IMR-90 (cell line): Measurements from ENCODE around the gene AKAP6. TPM values are rescaled to one million over a fixed set of nuclear protein-coding genes. Genes with fewer than 3 reads are reported as not detected.

Experiments
- ATAC-seq: fragments of 200-7000 bp; cut with Tn5 transposase; 2 replicates; pipeline ENCODE4 v1.9.1; 2020; ENCODE audit warnings: low read depth, mild to moderate bottlenecking, moderate library complexity
- BruUV-seq: library from RNA; stranded (reverse); fragments of 400-500 nt; replicated peaks from 2 replicates; lab custom pipeline; 2021; lab: Mats Ljungman, UMichigan
- CTCF ChIA-PET: fragments of 300-600 bp; formaldehyde crosslinking; extraction: SDS; loops from one replicate; lab custom pipeline; 2021; ENCODE audit warnings: antibody characterized with exemption; lab: Yijun Ruan, JAX
- POLR2A ChIA-PET: fragments of 300-600 bp; sonication (Branson Sonifier 250); formaldehyde crosslinking; loops from one replicate; lab custom pipeline; 2022; ENCODE audit warnings: antibody characterized with exemption; ENCODE audit not compliant: unreplicated experiment; lab: Charles Lee
- DNase-seq: peaks from one replicate; pipeline ENCODE4 v3.0.0; 2013
- H2AFZ ChIP-seq: replicated peaks from 2 replicates; pipeline ENCODE3; 2013; ENCODE audit warnings: low read length, mild to moderate bottlenecking; ENCODE audit not compliant: poor library complexity
- H2AK5ac ChIP-seq: 2 replicates; pipeline ENCODE4 v1.6.1; 2013; ENCODE audit warnings: low read depth, low read length, inconsistent platforms
- H2AK9ac ChIP-seq: replicated peaks from 2 replicates; pipeline ENCODE3; 2013; ENCODE audit warnings: mild to moderate bottlenecking, low read depth, low read length, moderate library complexity; ENCODE audit not compliant: poor library complexity
- H2BK120ac ChIP-seq: 2 replicates; pipeline ENCODE4 v1.6.1; 2013; ENCODE audit warnings: low read depth, low read length, inconsistent platforms
- H2BK15ac ChIP-seq: 3 replicates; pipeline ENCODE4 v1.6.1; 2013; ENCODE audit warnings: low read depth, low read length, inconsistent platforms
- H2BK20ac ChIP-seq: 2 replicates; pipeline ENCODE4 v1.6.1; 2013; ENCODE audit warnings: low read depth, mild to moderate bottlenecking, inconsistent platforms, low read length, moderate library complexity
- H2BK5ac ChIP-seq: 2 replicates; pipeline ENCODE4 v1.6.1; 2013; ENCODE audit warnings: mild to moderate bottlenecking, low read depth, low read length, inconsistent platforms; ENCODE audit not compliant: poor library complexity, severe bottlenecking
- H3K14ac ChIP-seq: replicated peaks from 2 replicates; pipeline ENCODE4 v1.6.1; 2013; ENCODE audit warnings: low read depth, low read length, inconsistent platforms
- H3K18ac ChIP-seq: 2 replicates; pipeline ENCODE4 v1.6.1; 2013; ENCODE audit warnings: low read depth, low read length, control low read depth
- H3K23ac ChIP-seq: 2 replicates; pipeline ENCODE4 v1.6.1; 2013; ENCODE audit warnings: low read depth, low read length, inconsistent platforms
- H3K27ac ChIP-seq: 2 replicates; pipeline ENCODE4 v1.5.1; 2013; ENCODE audit warnings: mild to moderate bottlenecking, control low read depth, low read length; ENCODE audit not compliant: insufficient read depth
- H3K27me3 ChIP-seq: 2 replicates; pipeline ENCODE4 v1.6.1; 2013; ENCODE audit warnings: low read length; ENCODE audit not compliant: control insufficient read depth, insufficient read depth
- H3K36me3 ChIP-seq: 2 replicates; pipeline ENCODE4 v1.6.1; 2013; ENCODE audit warnings: low read length, mixed read lengths; ENCODE audit not compliant: control insufficient read depth, insufficient read depth
- H3K4ac ChIP-seq: 2 replicates; pipeline ENCODE4 v1.6.1; 2013; ENCODE audit warnings: low read depth, low read length, inconsistent platforms
- H3K4me1 ChIP-seq: 2 replicates; pipeline ENCODE4 v1.6.1; 2013; ENCODE audit warnings: low read length, mixed read lengths; ENCODE audit not compliant: control insufficient read depth, insufficient read depth
- H3K4me2 ChIP-seq: 2 replicates; pipeline ENCODE4 v1.6.1; 2013; ENCODE audit warnings: low read depth, mild to moderate bottlenecking, control low read depth, low read length, moderate library complexity
- H3K4me3 ChIP-seq: 2 replicates; pipeline ENCODE4 v1.5.1; 2013; ENCODE audit warnings: low read depth, mild to moderate bottlenecking, control low read depth, low read length, moderate library complexity; ENCODE audit not compliant: insufficient read depth
- H3K56ac ChIP-seq: 2 replicates; pipeline ENCODE4 v1.6.1; 2013; ENCODE audit warnings: low read length, inconsistent platforms; ENCODE audit not compliant: insufficient read depth; ENCODE audit errors: extremely low read depth
- H3K79me1 ChIP-seq, 2 experiments: 2 replicates each; pipeline ENCODE4 v1.6.1; 2013; ENCODE audit warnings: low read length in 2 of 2, inconsistent platforms in 1 of 2, low read depth in 1 of 2
- H3K9ac ChIP-seq: 2 replicates; pipeline ENCODE4 v1.6.1; 2013; ENCODE audit warnings: low read depth, low read length, control low read depth
- H3K9me1 ChIP-seq: 2 replicates; pipeline ENCODE4 v1.6.1; 2013; ENCODE audit warnings: low read length, inconsistent platforms; ENCODE audit not compliant: insufficient read depth
- H3K9me3 ChIP-seq: 2 replicates; pipeline ENCODE4 v1.6.1; 2013; ENCODE audit warnings: low read length; ENCODE audit not compliant: control insufficient read depth, insufficient read depth
- H4K20me1 ChIP-seq: 2 replicates; pipeline ENCODE4 v1.6.1; 2013; ENCODE audit warnings: low read length, inconsistent platforms; ENCODE audit not compliant: insufficient read depth
- H4K5ac ChIP-seq: 2 replicates; pipeline ENCODE4 v1.6.1; 2013; ENCODE audit warnings: mild to moderate bottlenecking, low read depth, low read length, control low read depth
- H4K8ac ChIP-seq, 2 experiments: 2 replicates each; pipeline ENCODE4 v1.6.1; 2013; ENCODE audit warnings: low read depth in 2 of 2, low read length in 2 of 2, control low read depth in 1 of 2, inconsistent platforms in 1 of 2
- H4K91ac ChIP-seq: 2 replicates; pipeline ENCODE4 v1.6.1; 2013; ENCODE audit warnings: low read depth, low read length, inconsistent platforms; ENCODE audit not compliant: insufficient read depth
- BHLHE40 ChIP-seq: fragments of 150-350 bp; IDR thresholded peaks from 2 replicates; pipeline ENCODE4 v1.6.1; 2016; ENCODE audit warnings: mild to moderate bottlenecking, low read depth, low read length
- CHD1 ChIP-seq: IDR thresholded peaks from 2 replicates; pipeline ENCODE4 v1.6.1; 2012; ENCODE audit warnings: low read depth, low read length, improper control_type of control experiment
- ELK1 ChIP-seq: fragments of 150-350 bp; IDR thresholded peaks from 2 replicates; pipeline ENCODE4 v1.6.1; 2016; ENCODE audit warnings: low read depth, mild to moderate bottlenecking, low read length, moderate library complexity, borderline replicate concordance
- FOS ChIP-seq: fragments of 150-350 bp; IDR thresholded peaks from 2 replicates; pipeline ENCODE4 v1.6.1; 2016; ENCODE audit warnings: low read depth, low read length
- MAFK ChIP-seq: IDR thresholded peaks from 2 replicates; pipeline ENCODE4 v1.6.1; 2012; ENCODE audit warnings: low read depth, low read length, improper control_type of control experiment
- MAZ ChIP-seq: IDR thresholded peaks from 2 replicates; pipeline ENCODE4 v1.6.1; 2012; ENCODE audit warnings: low read depth, mild to moderate bottlenecking, low read length, improper control_type of control experiment, moderate library complexity, borderline replicate concordance
- MXI1 ChIP-seq: IDR thresholded peaks from 2 replicates; pipeline ENCODE4 v1.6.1; 2012; ENCODE audit warnings: low read depth, mild to moderate bottlenecking, low read length, moderate library complexity, borderline replicate concordance
- NFE2L2 ChIP-seq: fragments of 150-350 bp; IDR thresholded peaks from 2 replicates; pipeline ENCODE4 v1.6.1; 2016; ENCODE audit warnings: low read depth, mild to moderate bottlenecking, low read length
- POLR2A ChIP-seq: IDR thresholded peaks from 2 replicates; pipeline ENCODE4 v1.6.1; 2012; ENCODE audit warnings: mild to moderate bottlenecking, low read depth, low read length
- RAD21 ChIP-seq: IDR thresholded peaks from 2 replicates; pipeline ENCODE4 v1.6.1; 2012; ENCODE audit warnings: low read length, improper control_type of control experiment
- RCOR1 ChIP-seq: IDR thresholded peaks from 2 replicates; pipeline ENCODE4 v1.6.1; 2012; ENCODE audit warnings: mild to moderate bottlenecking, low read length, improper control_type of control experiment; ENCODE audit not compliant: insufficient replicate concordance
- RFX5 ChIP-seq: IDR thresholded peaks from 2 replicates; pipeline ENCODE4 v1.8.0; 2012; ENCODE audit warnings: low read depth, mild to moderate bottlenecking, low read length, moderate library complexity
- SMC3 ChIP-seq: fragments of 150-350 bp; IDR thresholded peaks from 2 replicates; pipeline ENCODE4 v1.6.1; 2016; ENCODE audit warnings: low read depth, mild to moderate bottlenecking, antibody characterized with exemption, low read length, moderate library complexity
- WGBS, 2 experiments: methylation state at CpG; one replicate each; pipeline versions ENCODE4 v1.1.5 to v1.1.7; 2013; ENCODE audit warnings: missing lambda C conversion rate in 2 of 2; ENCODE audit not compliant: insufficient read length in 1 of 2; ENCODE audit errors: extremely low coverage in 2 of 2; 5-methylcytosine and 5-hydroxymethylcytosine counted together
- dilution Hi-C: fragments of 300-500 bp; cut with HindIII; formaldehyde crosslinking; loops from one replicate; pipeline ENCODE4 v1.14.3; 2018; ENCODE audit warnings: low sequenced_read_pairs; ENCODE audit not compliant: unreplicated experiment
- in situ Hi-C: fragments of 300-500 bp; cut with MboI; formaldehyde crosslinking; loops from 3 replicates; pipeline ENCODE4 v1.14.3; 2019; ENCODE audit warnings: low sequenced_read_pairs, inconsistent platforms, mixed read lengths
- intact Hi-C: fragments of 100-400 bp; cut with micrococcal nuclease; formaldehyde crosslinking; loops from 2 replicates; pipeline ENCODE4 v1.10.0; 2022
- polyA plus RNA-seq, 3 experiments: library from polyadenylated mRNA; depleted of rRNA; stranded (reverse); fragments of >200 nt; gene quantifications; 2 replicates each; pipeline ENCODE4 v1.2.3, GENCODE V29; 2012; ENCODE audit warnings: low replicate concordance in 1 of 3
- total RNA-seq: library from RNA; depleted of rRNA; stranded (reverse); fragments of >200 nt; gene quantifications from 2 replicates; pipeline ENCODE4 v1.2.3, GENCODE V29; 2012
- TF ChIP-seq, protein P1 (sequence below): conservative IDR thresholded peaks from 2 replicates; pipeline ENCODE4 v1.5.1; 2012; ENCODE audit warnings: mild to moderate bottlenecking, low read depth, low read length, improper control_type of control experiment

The AKAP6 gene
- total and polyA plus RNA-seq, 2 of the 4 experiments (the other 2 are of a cell fraction), result 0.22 to 1.6 TPM

DNA sequence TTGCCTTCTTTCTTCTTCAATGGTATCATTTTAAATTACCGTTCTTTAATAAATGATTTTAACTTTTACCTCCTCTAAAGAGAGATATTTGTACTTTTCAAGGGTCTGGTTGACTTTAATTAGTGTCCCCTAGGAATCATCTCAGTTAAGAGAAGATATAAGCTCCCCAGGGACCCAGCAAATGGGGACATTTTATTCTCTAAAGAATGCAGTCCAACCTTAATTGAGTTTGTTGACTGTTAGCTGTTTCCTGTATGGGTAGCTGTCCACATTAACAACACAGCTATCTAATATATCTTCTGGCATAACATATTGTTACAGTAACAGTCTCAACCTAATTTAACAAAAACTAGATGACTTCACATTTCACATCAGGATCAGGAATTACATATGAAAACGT is 368.0 kb downstream of the AKAP6 start:
- H3K4me1 ChIP-seq, result peaks cover 5% of the 10 kb centered on the region; the same call in 1 of the 2 replicates
- intact Hi-C loops, result no loop called here
- no peaks in the 10 kb centered on the region for H3K36me3 ChIP-seq
- dilution Hi-C loops, result no loop called here
- no peaks in the 10 kb centered on the region for H4K20me1 ChIP-seq
- H2AK9ac ChIP-seq, result no peak overlapping the region
- H4K8ac ChIP-seq, result no peak overlapping the region
- no peak overlapping the region for H3K4me2 ChIP-seq
- no peak overlapping the region for H3K56ac ChIP-seq
- no peak overlapping the region for H3K23ac ChIP-seq
- no TSS peak for BruUV-seq
- H3K18ac ChIP-seq, result no peak overlapping the region
- no CpG with 5 or more reads among the region's 2 CpGs for WGBS, 2 experiments
- peak overlapping the region; percentile 59; the same call in 1 of the 2 replicates for H3K4ac ChIP-seq
- CTCF ChIA-PET, result no interaction called here
- peak overlapping the region; percentile 33; the same call in 1 of the 2 replicates for H2BK120ac ChIP-seq
- H3K4me3 ChIP-seq, result no peak overlapping the region
- no peaks in the 10 kb centered on the region for H3K9me1 ChIP-seq
- TF ChIP-seq MAFK, result no peak
- no peak for TF ChIP-seq RFX5
- TF ChIP-seq ELK1, result no peak
- TF ChIP-seq RAD21, result no peak
- no peak for TF ChIP-seq RCOR1
- TF ChIP-seq, protein P1, sequence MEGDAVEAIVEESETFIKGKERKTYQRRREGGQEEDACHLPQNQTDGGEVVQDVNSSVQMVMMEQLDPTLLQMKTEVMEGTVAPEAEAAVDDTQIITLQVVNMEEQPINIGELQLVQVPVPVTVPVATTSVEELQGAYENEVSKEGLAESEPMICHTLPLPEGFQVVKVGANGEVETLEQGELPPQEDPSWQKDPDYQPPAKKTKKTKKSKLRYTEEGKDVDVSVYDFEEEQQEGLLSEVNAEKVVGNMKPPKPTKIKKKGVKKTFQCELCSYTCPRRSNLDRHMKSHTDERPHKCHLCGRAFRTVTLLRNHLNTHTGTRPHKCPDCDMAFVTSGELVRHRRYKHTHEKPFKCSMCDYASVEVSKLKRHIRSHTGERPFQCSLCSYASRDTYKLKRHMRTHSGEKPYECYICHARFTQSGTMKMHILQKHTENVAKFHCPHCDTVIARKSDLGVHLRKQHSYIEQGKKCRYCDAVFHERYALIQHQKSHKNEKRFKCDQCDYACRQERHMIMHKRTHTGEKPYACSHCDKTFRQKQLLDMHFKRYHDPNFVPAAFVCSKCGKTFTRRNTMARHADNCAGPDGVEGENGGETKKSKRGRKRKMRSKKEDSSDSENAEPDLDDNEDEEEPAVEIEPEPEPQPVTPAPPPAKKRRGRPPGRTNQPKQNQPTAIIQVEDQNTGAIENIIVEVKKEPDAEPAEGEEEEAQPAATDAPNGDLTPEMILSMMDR, result no peak
- TF ChIP-seq FOS, result no peak
- no peak for TF ChIP-seq POLR2A
- no peak for TF ChIP-seq MXI1
- no peak for TF ChIP-seq MAZ
- no peak for TF ChIP-seq BHLHE40
- TF ChIP-seq NFE2L2, result no peak
- no peak for TF ChIP-seq CHD1
- TF ChIP-seq SMC3, result no peak
- no peak overlapping the region for H3K9ac ChIP-seq
- in situ Hi-C loops, result no loop called here
- POLR2A ChIA-PET, result no interaction called here
- no peak overlapping the region for H4K91ac ChIP-seq
- no peak overlapping the region for H2BK5ac ChIP-seq
- H4K5ac ChIP-seq, result no peak overlapping the region
- H2BK20ac ChIP-seq, result peak overlapping the region; percentile 66; the same call in 1 of the 2 replicates
- no peak overlapping the region for H3K27ac ChIP-seq
- ATAC-seq, result no peak
- H3K9me3 ChIP-seq, result no peaks in the 10 kb centered on the region
- DNase-seq, result no peak
- H2BK15ac ChIP-seq, result no peak overlapping the region
- no peak overlapping the region; the same call in 1 of the 2 replicates for H3K14ac ChIP-seq
- H3K79me1 ChIP-seq, result no peaks in the 10 kb centered on the region
- no peaks in the 10 kb centered on the region for H3K27me3 ChIP-seq
- H2AFZ ChIP-seq, result no peak overlapping the region
- no peak overlapping the region for H2AK5ac ChIP-seq
